ENCODE results near the gene RPGR. TPM values are rescaled to one million over a fixed set of nuclear protein-coding genes. Genes with fewer than 3 reads are reported as not detected.

Gene RPGR
- total RNA-seq, 1 experiment from 2014 or later: 9.8 TPM

GRCh38 chrX:38346150-38346549 lies 18.8 kb upstream of the RPGR start:
- H3K9me3 ChIP-seq (replicated peaks): no peaks in the 10 kb centered on the region
- H3K36me3 ChIP-seq: no peaks in the 10 kb centered on the region
- H3K27ac ChIP-seq: no peak overlapping the region
- no peak overlapping the region for H3K4me3 ChIP-seq
- no peaks in the 10 kb centered on the region for H3K4me1 ChIP-seq
- no peak for DNase-seq
- H3K27me3 ChIP-seq: no peaks in the 10 kb centered on the region

DNA sequence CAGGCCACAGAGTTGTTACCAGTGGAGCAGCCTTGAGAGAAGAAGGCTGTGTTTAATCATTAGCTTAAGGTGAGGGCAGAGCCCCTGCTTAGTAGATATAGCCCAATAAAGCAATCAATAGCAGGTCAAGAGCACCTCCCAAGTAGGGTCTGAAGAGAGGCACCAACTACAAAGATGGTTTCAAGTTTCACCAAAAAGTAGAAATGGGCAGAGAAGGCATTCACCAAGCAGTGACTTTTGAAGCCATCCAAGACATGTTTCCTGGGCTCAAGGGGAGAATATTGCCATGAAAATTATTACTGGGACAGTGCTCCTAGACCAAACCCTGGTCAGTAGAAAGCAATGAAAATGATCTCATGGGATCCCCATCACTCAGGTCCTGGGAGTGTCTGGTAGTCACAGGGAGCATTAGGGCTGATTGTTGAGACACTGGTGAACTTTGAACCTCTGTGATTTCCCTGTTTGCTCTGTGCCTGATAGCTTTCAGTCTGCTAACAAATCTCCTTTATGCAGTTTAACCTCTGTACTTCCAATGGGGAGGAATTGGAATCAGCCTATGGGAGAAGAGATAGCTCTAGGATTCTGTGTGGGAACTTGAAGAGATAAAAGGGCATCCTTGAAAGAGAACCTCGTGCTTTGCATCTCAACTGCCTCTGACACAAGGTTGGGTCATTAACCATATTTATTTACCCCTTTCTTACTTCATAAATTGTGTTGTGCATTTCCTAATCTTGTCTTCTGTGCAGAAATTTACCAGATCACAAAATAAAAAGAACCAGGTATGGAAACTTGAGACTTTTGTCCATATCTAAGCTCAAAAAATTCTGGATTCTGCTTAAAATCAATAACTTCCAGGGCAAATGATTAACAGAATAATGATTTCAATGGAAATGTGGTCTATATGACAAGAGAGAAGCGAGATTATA lies 15.8 kb upstream of the RPGR start:
- no peaks in the 10 kb centered on the region for H3K9me3 ChIP-seq (replicated peaks)
- H3K4me3 ChIP-seq: no peak overlapping the region
- no peak for DNase-seq
- no peaks in the 10 kb centered on the region for H3K4me1 ChIP-seq
- H3K36me3 ChIP-seq: no peaks in the 10 kb centered on the region
- H3K27ac ChIP-seq: no peak overlapping the region
- no peaks in the 10 kb centered on the region for H3K27me3 ChIP-seq

- Histone ChIP-seq H3K4me3 (no peak overlapping the region), H3K9me3 (replicated peaks) (no peaks in the 10 kb centered on the region), H3K36me3 (no peaks in the 10 kb centered on the region), H3K27me3 (no peaks in the 10 kb centered on the region), H3K27ac (no peak overlapping the region), H3K4me1 (no peaks in the 10 kb centered on the region)
- no peak for DNase-seq
Measured at GRCh38 chrX:38341442-38341841, 14.1 kb upstream of the RPGR start.

GRCh38 chrX:38336538-38337240 lies 9.4 kb upstream of the RPGR start:
- Histone ChIP-seq H3K36me3 (no peaks in the 10 kb centered on the region), H3K27me3 (no peaks in the 10 kb centered on the region), H3K4me3 (no peak overlapping the region)

GRCh38 chrX:38335382-38335781 lies 8.1 kb upstream of the RPGR start:
- no peaks in the 10 kb centered on the region for H3K36me3 ChIP-seq

More at GRCh38 chrX:38336538-38337240, 9.4 kb upstream of the RPGR start:
- H3K4me1 ChIP-seq: no peaks in the 10 kb centered on the region
- no peaks in the 10 kb centered on the region for H3K9me3 ChIP-seq (replicated peaks)
- H3K27ac ChIP-seq: no peak overlapping the region
- no peak for DNase-seq

DNA sequence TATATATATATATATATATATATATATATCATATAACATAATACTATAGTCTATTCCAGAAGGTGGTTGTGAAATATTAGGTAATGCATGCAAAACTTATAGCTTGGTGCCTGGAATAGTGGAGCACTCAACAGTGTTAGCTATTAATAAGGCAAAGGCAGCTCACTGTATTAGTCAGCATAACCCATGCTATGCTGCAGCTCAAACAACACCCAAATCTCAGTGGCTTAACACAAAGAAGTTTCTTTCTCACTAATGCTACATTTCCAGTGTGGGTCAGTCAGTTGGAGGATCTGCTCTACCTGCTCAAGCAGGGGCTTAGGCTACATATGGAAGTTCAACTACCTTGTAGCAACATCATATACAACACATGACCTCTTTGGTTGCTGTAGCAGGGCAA lies 5.2 kb upstream of the RPGR start:
- Histone ChIP-seq H3K27ac (no peak overlapping the region), H3K4me3 (no peak overlapping the region), H3K4me1 (no peaks in the 10 kb centered on the region), H3K36me3 (no peaks in the 10 kb centered on the region), H3K9me3 (replicated peaks) (no peaks in the 10 kb centered on the region), H3K27me3 (no peaks in the 10 kb centered on the region)
- DNase-seq: no peak

More at GRCh38 chrX:38335382-38335781, 8.1 kb upstream of the RPGR start:
- Histone ChIP-seq H3K4me3 (no peak overlapping the region), H3K4me1 (no peaks in the 10 kb centered on the region), H3K27me3 (no peaks in the 10 kb centered on the region), H3K27ac (no peak overlapping the region), H3K9me3 (replicated peaks) (no peaks in the 10 kb centered on the region)
- DNase-seq: peak; percentile 2 to 37

DNA sequence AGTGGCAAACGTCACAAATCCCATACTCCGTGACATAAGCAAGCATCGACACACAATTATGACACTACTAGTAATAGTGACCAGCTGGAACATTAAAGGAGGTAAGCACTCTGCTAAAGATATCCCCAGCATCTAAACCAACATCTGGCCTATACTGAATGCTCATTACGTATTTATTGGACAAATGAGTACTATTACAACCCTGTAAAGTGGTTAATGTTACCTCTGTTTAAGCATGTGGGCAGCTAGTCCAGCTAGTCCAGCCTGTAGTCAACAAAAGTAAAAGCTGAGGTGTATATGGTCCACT lies 419 bp upstream of the RPGR start:
- no peaks in the 10 kb centered on the region for H3K4me1 ChIP-seq
- H3K36me3 ChIP-seq: no peaks in the 10 kb centered on the region
- no peaks in the 10 kb centered on the region for H3K27me3 ChIP-seq
- H3K27ac ChIP-seq: no peak overlapping the region; the same call in 1 of the 2 replicates
- no peak for DNase-seq
- no peaks in the 10 kb centered on the region for H3K9me3 ChIP-seq (replicated peaks)
- H3K4me3 ChIP-seq: peak overlapping the region; percentile 79

DNA sequence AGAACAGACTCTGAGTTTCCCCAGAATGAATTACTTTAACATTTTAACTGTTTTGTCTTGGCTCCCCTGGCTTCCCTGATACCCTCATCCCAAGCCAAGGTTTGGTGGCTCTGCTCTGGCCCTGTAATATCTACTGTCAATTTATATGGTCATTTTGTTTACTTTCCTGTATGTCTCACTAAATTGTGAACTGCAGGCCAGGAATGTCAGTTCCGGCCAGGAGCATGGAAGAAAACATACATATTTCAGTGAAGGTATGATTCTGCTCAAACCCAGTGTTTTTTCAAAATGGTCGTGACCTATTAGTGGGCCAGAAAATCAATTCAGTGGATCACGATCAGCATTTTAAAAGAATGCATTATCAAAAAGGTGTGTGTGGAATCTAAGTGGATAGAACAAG lies 1.2 kb downstream of the RPGR start:
- H3K27me3 ChIP-seq: no peaks in the 10 kb centered on the region
- H3K4me1 ChIP-seq: no peaks in the 10 kb centered on the region
- no peaks in the 10 kb centered on the region for H3K36me3 ChIP-seq
- no peak for DNase-seq
- no peak overlapping the region for H3K27ac ChIP-seq
- peak overlapping the region; percentile 79 for H3K4me3 ChIP-seq
- no peaks in the 10 kb centered on the region for H3K9me3 ChIP-seq (replicated peaks)

DNA sequence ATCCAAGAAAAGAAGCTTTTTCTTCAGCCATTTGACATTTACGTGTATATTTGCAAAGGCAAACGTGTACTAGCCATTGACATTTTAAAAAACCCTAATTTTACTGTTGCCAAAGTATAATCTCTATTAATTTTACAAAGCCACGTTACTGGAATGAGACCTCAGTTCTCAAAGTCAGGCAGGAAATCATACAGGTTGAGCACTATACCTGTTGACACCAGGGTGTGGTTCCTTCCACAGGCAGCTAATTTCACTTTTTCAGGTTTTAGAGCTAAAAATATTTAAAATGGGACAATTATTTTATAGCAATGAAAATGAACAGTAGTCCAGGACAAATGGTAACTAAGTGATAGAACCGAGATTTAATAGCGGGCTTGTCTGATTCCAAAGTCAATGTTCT lies 6.5 kb downstream of the RPGR start:
- no peak overlapping the region for H3K27ac ChIP-seq
- H3K27me3 ChIP-seq: no peaks in the 10 kb centered on the region
- no peak overlapping the region for H3K4me3 ChIP-seq
- no peaks in the 10 kb centered on the region for H3K36me3 ChIP-seq
- H3K9me3 ChIP-seq (replicated peaks): no peaks in the 10 kb centered on the region
- no peaks in the 10 kb centered on the region for H3K4me1 ChIP-seq
- no peak for DNase-seq

DNA sequence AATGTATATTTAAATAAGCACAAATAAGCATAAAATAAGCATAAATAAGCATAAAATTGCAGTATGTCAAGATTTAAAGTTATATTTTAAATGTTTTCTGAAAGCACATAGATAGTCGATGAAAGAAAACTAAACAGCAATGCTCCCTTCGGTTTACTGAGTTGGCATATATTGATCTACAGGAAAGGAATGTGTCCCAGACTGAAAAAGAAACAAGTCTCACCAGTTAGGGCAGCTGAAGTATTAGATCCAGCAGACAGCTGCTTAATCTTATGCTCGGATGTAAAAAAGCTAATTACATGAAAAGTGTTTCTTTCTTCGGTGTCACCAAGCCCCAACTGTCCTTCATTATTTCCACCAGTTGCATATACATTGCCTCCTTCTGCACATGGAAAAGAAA lies 8.7 kb downstream of the RPGR start:
- DNase-seq: no peak

GRCh38 chrX:38318196-38318595 lies 9.1 kb downstream of the RPGR start:
- Histone ChIP-seq H3K4me1 (no peaks in the 10 kb centered on the region), H3K27ac (no peak overlapping the region), H3K4me3 (no peak overlapping the region), H3K27me3 (no peaks in the 10 kb centered on the region), H3K36me3 (no peaks in the 10 kb centered on the region), H3K9me3 (replicated peaks) (no peaks in the 10 kb centered on the region)
- DNase-seq: no peak

More for the DNA sequence above, 8.7 kb downstream of the RPGR start:
- Histone ChIP-seq H3K9me3 (replicated peaks) (no peaks in the 10 kb centered on the region), H3K36me3 (no peaks in the 10 kb centered on the region), H3K27ac (no peak overlapping the region), H3K4me3 (no peak overlapping the region), H3K4me1 (no peaks in the 10 kb centered on the region), H3K27me3 (no peaks in the 10 kb centered on the region)

DNA sequence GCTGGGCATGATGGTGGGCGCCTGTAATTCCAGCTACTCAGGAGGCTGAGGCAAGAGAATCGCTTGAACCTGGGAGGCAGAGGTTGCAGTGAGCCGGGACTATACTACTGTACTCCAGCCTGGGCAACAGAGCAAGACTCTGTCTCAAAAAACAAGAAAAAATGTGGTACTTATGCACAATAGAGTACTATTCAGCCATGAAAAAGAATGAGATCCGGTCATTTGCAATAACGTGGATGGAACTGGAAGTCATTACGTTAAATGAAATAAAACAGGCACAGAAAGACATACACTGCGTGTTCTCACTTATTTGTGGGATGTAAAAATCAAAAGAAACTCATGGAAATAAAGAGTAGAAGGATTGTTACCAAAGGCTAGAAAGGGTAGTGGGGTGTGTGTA lies 12.1 kb downstream of the RPGR start:
- DNase-seq: no peak
- H3K36me3 ChIP-seq: no peaks in the 10 kb centered on the region
- H3K9me3 ChIP-seq (replicated peaks): no peaks in the 10 kb centered on the region
- H3K4me1 ChIP-seq: no peaks in the 10 kb centered on the region
- H3K4me3 ChIP-seq: no peak overlapping the region
- H3K27me3 ChIP-seq: no peaks in the 10 kb centered on the region
- no peak overlapping the region for H3K27ac ChIP-seq

GRCh38 chrX:38313190-38313589 lies 14.1 kb downstream of the RPGR start:
- H3K36me3 ChIP-seq: no peaks in the 10 kb centered on the region
- H3K27ac ChIP-seq: no peak overlapping the region
- no peak overlapping the region for H3K4me3 ChIP-seq

DNA sequence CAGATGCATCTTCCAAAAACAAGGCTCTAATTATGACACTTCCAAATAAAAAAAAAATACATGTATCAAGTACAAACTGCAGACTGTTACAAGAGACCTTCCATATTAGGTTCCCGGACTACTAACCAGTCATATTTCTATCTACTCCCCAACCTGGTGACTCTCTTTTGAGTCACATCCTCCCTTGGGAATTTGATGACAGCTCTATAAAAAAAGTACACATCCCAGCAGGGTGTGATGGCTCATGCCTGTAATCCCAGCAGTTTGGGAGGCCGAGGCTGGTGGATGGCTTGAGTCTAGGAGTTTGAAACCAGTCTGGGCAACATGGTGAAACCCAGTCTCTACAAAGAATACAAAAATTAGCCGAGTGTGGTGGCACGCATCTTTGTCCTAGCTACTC lies 14.9 kb downstream of the RPGR start:
- no peaks in the 10 kb centered on the region for H3K36me3 ChIP-seq
- H3K4me3 ChIP-seq: no peak overlapping the region
- DNase-seq: no peak
- no peaks in the 10 kb centered on the region for H3K4me1 ChIP-seq
- H3K27ac ChIP-seq: no peak overlapping the region
- H3K9me3 ChIP-seq (replicated peaks): no peaks in the 10 kb centered on the region
- H3K27me3 ChIP-seq: no peaks in the 10 kb centered on the region

More at GRCh38 chrX:38313190-38313589, 14.1 kb downstream of the RPGR start:
- no peaks in the 10 kb centered on the region for H3K9me3 ChIP-seq (replicated peaks)
- no peaks in the 10 kb centered on the region for H3K4me1 ChIP-seq
- H3K27me3 ChIP-seq: no peaks in the 10 kb centered on the region
- no peak for DNase-seq

GRCh38 chrX:38311743-38312142 lies 15.6 kb downstream of the RPGR start:
- no peak for DNase-seq
- Histone ChIP-seq H3K4me3 (no peak overlapping the region), H3K4me1 (no peaks in the 10 kb centered on the region), H3K36me3 (no peaks in the 10 kb centered on the region), H3K27me3 (no peaks in the 10 kb centered on the region), H3K9me3 (replicated peaks) (no peaks in the 10 kb centered on the region), H3K27ac (no peak overlapping the region)
